Tibial artery (tissue), 4 donors: ENCODE results near the gene KCTD21.

Experiments
- DNase-seq, 2 donors: peaks; one replicate each; pipeline ENCODE4 v3.0.0-alpha.2; 2019
- H3K27ac ChIP-seq, 2 donors: fragments of 200-600 bp; sonication (generic) in 1 of 2; 1 replicate in 1 of 2; 2 replicates in 1 of 2; pipeline ENCODE4 v1.5.1; 2018 to 2019; ENCODE audit warnings: mild to moderate bottlenecking in 1 of 2
- H3K27me3 ChIP-seq, 2 donors: fragments of 200-600 bp; sonication (generic) in 1 of 2; one replicate each; pipeline versions ENCODE4 v1.5.1 to v1.6.0; 2016 to 2019
- H3K36me3 ChIP-seq, 3 donors: fragments of 200-600 bp; sonication (generic) in 2 of 3; one replicate each; pipeline ENCODE4 v1.5.1; 2016 to 2019; ENCODE audit warnings: mild to moderate bottlenecking in 2 of 3
- H3K4me1 ChIP-seq, 4 donors: fragments of 200-600 bp; sonication (generic) in 2 of 4; 1 replicate in 3 of 4; 2 replicates in 1 of 4; pipeline ENCODE4 v1.5.1; 2016 to 2019
- H3K4me3 ChIP-seq, 2 donors: fragments of 200-600 bp; sonication (generic) in 1 of 2; 1 replicate in 1 of 2; 2 replicates in 1 of 2; pipeline ENCODE4 v1.5.1; 2018 to 2019; ENCODE audit warnings: mild to moderate bottlenecking in 2 of 2
- H3K9me3 ChIP-seq, 3 donors: fragments of 200-600 bp; sonication (generic) in 1 of 3; one replicate each; pipeline ENCODE4 v1.5.1; 2016 to 2019
- CTCF ChIP-seq, 2 experiments: fragments of 200-600 bp in 1 of 2; fragments of 450-650 bp in 1 of 2; IDR thresholded peaks; one replicate each; pipeline ENCODE4 v1.5.1; 2017 to 2019; ENCODE audit warnings: antibody characterized with exemption in 2 of 2, mild to moderate bottlenecking in 1 of 2, moderate library complexity in 1 of 2
- intact Hi-C: fragments of 100-400 bp; cut with DNase I; formaldehyde crosslinking; loops from one replicate; pipeline ENCODE4 v1.15.0; 2023; ENCODE audit warnings: low total_unique reads

KCTD21 gene

GRCh38 chr11:78192911-78193351 is 4.5 kb upstream of the KCTD21 start:
- TF ChIP-seq CTCF (IDR thresholded peaks at IDR 0.05), result no peak
- Histone ChIP-seq H3K4me1 (peaks cover 0 to 75% (median 53%) of the 10 kb centered on the region in 4 donors), H3K27me3 (no peaks in the 10 kb centered on the region), H3K4me3 (no peak overlapping the region), H3K36me3 (peaks cover 0 to 20% (median 7%) of the 10 kb centered on the region in 3 donors), H3K9me3 (no peaks in the 10 kb centered on the region), H3K27ac (peak overlapping the region; percentile 66 to 92)
- DNase-seq, result peak; percentile 52 to 82
- intact Hi-C loops, result no loop called here

GRCh38 chr11:78192223-78192719 is 3.8 kb upstream of the KCTD21 start:
- H3K36me3 ChIP-seq, result peaks cover 0 to 13% (median under 1%) of the 10 kb centered on the region in 3 donors
- peaks cover 0 to 77% (median 55%) of the 10 kb centered on the region in 4 donors for H3K4me1 ChIP-seq
- no peak for TF ChIP-seq CTCF (IDR thresholded peaks at IDR 0.05)
- intact Hi-C loops, result no loop called here
- no peaks in the 10 kb centered on the region for H3K9me3 ChIP-seq
- peak overlapping the region in 1 of 2 donors; percentile 1 for H3K4me3 ChIP-seq
- DNase-seq, result peak in 1 of 2 donors; percentile 72
- peak overlapping the region; percentile 66 to 92 for H3K27ac ChIP-seq
- no peaks in the 10 kb centered on the region for H3K27me3 ChIP-seq

GRCh38 chr11:78190871-78191538 is 2.6 kb upstream of the KCTD21 start:
- Histone ChIP-seq H3K9me3 (no peaks in the 10 kb centered on the region), H3K27ac (peak overlapping the region; percentile 91 to 92), H3K27me3 (no peaks in the 10 kb centered on the region), H3K4me1 (peaks cover 0 to 80% (median 64%) of the 10 kb centered on the region in 4 donors), H3K4me3 (peak overlapping the region; percentile 81 to 85), H3K36me3 (peaks cover 0 to 3% (median 0%) of the 10 kb centered on the region in 3 donors)
- TF ChIP-seq CTCF (IDR thresholded peaks at IDR 0.05), result no peak
- intact Hi-C loops, result no loop called here
- DNase-seq, result peak in 1 of 2 donors; percentile 64

- H3K9me3 ChIP-seq, result no peaks in the 10 kb centered on the region
- TF ChIP-seq CTCF (IDR thresholded peaks at IDR 0.05), result no peak
- peak overlapping the region; percentile 91 to 92 for H3K27ac ChIP-seq
- H3K4me3 ChIP-seq, result peak overlapping the region; percentile 81 to 85
- intact Hi-C loops, result no loop called here
- H3K36me3 ChIP-seq, result peaks cover 0 to 6% (median 0%) of the 10 kb centered on the region in 3 donors
- peaks cover 0 to 80% (median 69%) of the 10 kb centered on the region in 4 donors for H3K4me1 ChIP-seq
- DNase-seq, result peak in 1 of 2 donors; percentile 71
- no peaks in the 10 kb centered on the region for H3K27me3 ChIP-seq
Observed at GRCh38 chr11:78190374-78190773, 1.9 kb upstream of the KCTD21 start.

GRCh38 chr11:78189851-78190250 is 1.4 kb upstream of the KCTD21 start:
- Histone ChIP-seq H3K27ac (peak overlapping the region; percentile 91 to 92), H3K27me3 (no peaks in the 10 kb centered on the region), H3K4me1 (peaks cover 0 to 76% (median 69%) of the 10 kb centered on the region in 4 donors), H3K36me3 (peaks cover 0 to 6% (median 0%) of the 10 kb centered on the region in 3 donors), H3K9me3 (no peaks in the 10 kb centered on the region), H3K4me3 (peak overlapping the region; percentile 81 to 85)
- DNase-seq, result peak in 1 of 2 donors; percentile 69
- intact Hi-C loops, result loop anchor here (2.0 kb wide), 1 partner anchor 21 kb away; no protein-coding TSS in a partner anchor
- TF ChIP-seq CTCF (IDR thresholded peaks at IDR 0.05), result no peak
